ENCODE measurements around the gene HS1BP3.

DNA sequence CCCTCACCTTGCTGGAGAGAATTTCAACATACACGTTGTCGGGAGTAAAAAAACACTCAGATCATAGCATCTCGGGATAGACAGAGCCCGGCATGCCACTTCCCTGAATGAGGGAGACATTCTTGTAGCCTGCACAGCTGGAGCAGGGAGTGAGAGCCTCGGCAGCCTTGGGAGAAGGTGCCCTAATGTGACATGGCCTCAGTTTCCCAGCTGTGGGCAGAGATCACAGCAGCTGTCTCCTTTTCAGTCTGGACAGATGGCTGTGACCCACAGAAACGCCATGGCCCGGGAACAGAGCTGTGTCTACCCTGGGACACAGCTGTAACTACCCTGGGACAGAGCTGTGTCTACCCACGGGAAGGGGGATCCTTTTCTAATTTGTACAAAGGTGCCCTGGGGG, 55.9 kb downstream of the HS1BP3 start:
- TF ChIP-seq, protein P1, sequence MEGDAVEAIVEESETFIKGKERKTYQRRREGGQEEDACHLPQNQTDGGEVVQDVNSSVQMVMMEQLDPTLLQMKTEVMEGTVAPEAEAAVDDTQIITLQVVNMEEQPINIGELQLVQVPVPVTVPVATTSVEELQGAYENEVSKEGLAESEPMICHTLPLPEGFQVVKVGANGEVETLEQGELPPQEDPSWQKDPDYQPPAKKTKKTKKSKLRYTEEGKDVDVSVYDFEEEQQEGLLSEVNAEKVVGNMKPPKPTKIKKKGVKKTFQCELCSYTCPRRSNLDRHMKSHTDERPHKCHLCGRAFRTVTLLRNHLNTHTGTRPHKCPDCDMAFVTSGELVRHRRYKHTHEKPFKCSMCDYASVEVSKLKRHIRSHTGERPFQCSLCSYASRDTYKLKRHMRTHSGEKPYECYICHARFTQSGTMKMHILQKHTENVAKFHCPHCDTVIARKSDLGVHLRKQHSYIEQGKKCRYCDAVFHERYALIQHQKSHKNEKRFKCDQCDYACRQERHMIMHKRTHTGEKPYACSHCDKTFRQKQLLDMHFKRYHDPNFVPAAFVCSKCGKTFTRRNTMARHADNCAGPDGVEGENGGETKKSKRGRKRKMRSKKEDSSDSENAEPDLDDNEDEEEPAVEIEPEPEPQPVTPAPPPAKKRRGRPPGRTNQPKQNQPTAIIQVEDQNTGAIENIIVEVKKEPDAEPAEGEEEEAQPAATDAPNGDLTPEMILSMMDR (IDR thresholded peaks at IDR 0.05): no peak
- no peak for TF ChIP-seq EP300 (IDR thresholded peaks at IDR 0.05)
- TF ChIP-seq POLR2AphosphoS5 (IDR thresholded peaks at IDR 0.05): no peak
- no peak for TF ChIP-seq POLR2A (IDR thresholded peaks at IDR 0.05)

All from upper lobe of left lung (tissue), 4 donors.